Fibroblast of mammary gland (primary cell): ENCODE data around the gene DCUN1D2.
A peak's percentile ranks its signal among the peaks of the same experiment; 100 is the strongest.

Experiments used
- DNase-seq: peaks from one replicate; pipeline ENCODE4 v3.0.0-alpha.2; 2010; ENCODE audit warnings: low read depth
- H3K4me3 ChIP-seq: 2 replicates; pipeline ENCODE4 v1.5.1; 2011; ENCODE audit warnings: low read depth, mild to moderate bottlenecking, low read length, moderate library complexity; ENCODE audit not compliant: control insufficient read depth
- TF ChIP-seq, protein P1 (sequence below): conservative IDR thresholded peaks from 2 replicates; pipeline ENCODE4 v1.5.1; 2011; ENCODE audit warnings: low read depth, low read length, inconsistent platforms; ENCODE audit not compliant: control insufficient read depth, insufficient read depth

The DCUN1D2 gene

DNA sequence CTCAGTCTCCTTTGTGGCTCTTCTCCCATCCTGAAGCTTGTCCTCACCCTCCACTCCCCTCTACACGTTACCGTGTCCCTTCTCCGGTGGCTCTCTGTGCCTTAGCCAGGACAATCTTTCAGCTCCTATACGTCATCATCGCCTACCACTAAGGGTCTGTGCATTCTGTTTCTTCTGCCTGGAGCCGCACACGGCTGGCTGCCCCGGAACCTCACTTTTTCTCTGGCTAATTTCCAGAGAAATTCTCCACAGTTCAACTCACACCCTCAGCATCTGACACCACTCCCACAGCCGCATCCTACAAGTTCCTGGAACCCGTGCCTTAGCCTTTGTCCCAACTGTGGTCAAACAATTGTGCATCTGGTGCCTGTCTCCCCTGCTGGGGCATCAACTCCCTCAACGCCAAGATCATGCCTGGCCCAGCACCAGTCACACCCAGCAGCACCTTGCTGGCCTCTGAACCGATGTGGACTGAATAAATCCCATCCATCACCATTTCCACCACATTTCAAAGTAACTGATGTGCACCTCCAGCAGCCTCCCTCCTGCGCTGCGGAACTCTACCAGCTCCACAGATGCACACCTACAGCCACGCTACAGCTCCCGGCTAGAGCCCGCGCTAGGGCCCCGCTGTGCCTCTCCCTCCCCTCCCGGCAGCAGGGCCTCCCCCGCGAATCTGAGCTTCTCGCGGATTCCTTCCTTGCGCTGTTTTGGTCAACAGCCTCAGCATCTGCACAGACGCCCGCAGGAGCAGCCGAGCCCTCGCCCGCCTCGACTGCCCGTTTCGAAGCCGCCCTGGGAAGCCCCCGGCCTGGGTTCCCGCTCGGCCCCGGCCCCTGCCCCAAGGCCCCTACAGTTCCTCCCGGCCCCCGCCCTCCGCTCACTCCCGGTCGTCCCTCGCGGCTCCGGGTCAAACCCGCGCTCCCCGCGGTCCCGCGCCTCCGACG is 689 bp downstream of the DCUN1D2 start:
- H3K4me3 ChIP-seq: peak overlapping the region; percentile 73
- DNase-seq: peak; percentile 37
- TF ChIP-seq, protein P1, sequence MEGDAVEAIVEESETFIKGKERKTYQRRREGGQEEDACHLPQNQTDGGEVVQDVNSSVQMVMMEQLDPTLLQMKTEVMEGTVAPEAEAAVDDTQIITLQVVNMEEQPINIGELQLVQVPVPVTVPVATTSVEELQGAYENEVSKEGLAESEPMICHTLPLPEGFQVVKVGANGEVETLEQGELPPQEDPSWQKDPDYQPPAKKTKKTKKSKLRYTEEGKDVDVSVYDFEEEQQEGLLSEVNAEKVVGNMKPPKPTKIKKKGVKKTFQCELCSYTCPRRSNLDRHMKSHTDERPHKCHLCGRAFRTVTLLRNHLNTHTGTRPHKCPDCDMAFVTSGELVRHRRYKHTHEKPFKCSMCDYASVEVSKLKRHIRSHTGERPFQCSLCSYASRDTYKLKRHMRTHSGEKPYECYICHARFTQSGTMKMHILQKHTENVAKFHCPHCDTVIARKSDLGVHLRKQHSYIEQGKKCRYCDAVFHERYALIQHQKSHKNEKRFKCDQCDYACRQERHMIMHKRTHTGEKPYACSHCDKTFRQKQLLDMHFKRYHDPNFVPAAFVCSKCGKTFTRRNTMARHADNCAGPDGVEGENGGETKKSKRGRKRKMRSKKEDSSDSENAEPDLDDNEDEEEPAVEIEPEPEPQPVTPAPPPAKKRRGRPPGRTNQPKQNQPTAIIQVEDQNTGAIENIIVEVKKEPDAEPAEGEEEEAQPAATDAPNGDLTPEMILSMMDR: no peak

DNA sequence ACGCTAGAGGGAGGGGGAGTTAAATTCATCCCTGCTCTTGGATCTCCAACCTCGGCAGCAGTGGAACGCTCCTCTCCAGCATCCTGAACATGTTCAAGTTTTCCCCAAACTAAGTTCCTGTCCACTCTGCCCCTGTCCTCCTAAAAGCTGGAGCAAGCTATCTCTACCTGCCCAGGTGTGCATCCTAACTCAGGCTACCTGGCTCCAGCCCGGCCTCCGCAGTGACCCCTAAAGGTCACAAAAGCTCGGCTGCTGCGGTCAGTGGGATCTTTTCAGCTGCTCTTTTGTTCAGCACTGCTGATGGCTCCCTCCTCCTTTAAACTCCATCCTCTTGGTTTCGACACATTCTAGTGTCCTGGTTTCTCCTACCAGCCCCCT is 1.4 kb downstream of the DCUN1D2 start:
- TF ChIP-seq, protein P1: no peak
- peak overlapping the region; percentile 73 for H3K4me3 ChIP-seq
- no peak for DNase-seq

DNA sequence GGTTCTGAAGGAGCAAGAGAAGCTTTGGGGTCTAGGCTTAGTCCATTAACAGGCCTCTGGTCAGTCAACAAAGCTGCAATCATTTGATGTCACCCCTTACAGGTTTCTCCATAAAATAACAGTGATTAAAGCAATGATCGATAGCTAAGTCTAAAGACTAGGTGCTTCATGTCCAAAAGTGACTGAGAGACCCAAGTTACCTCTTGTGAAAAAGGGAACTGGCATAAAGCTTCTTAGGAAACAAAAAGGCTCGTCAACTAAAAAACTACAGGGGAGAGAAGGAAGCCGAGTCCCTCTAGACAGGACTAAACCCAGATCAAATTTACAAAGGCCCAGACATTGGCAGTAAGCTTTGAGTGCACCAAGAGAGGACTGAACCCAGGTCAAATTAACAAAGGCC is 2.2 kb downstream of the DCUN1D2 start:
- TF ChIP-seq, protein P1: no peak
- H3K4me3 ChIP-seq: no peak overlapping the region
- DNase-seq: no peak

DNA sequence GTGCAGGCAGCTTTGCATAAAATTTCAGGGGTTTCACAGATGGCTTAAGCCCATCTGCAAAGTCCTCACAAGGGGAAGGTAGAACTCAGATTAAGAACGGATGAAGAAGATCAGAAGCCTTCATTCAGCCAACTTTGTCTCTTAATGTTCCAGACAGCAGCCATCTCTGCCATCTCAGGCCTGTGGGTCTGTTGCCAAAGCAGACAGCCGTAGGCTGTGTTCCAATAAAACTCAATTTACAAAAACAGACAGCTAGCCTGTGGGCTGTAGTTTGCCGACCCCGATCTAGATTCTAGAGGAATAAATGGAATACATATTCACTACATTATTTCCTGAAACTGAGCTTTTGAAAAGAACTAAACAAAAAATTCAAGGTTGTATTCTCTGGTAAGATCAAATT is 3.8 kb downstream of the DCUN1D2 start:
- DNase-seq: no peak
- TF ChIP-seq, protein P1: no peak
- no peak overlapping the region for H3K4me3 ChIP-seq

DNA sequence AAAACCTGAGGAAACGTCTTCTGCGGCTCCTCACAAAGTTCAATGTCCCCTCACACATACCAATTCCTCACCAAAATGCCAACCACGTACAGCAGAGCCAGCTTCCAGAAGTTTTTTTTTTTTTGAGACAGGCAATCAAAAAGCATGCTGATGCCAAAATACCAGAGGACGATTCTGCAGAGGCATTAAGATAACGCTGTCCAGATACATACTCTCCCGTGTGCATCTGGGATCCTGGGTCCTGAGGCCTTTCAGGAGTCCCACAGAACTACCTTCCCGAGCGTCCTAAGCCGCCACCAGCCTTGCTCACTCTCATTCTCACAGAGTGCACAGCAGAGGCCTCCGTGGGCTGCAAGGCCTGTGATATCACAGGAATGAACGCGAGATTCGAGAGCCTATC is 5.0 kb downstream of the DCUN1D2 start:
- TF ChIP-seq, protein P1: no peak
- no peak for DNase-seq
- no peak overlapping the region for H3K4me3 ChIP-seq

DNA sequence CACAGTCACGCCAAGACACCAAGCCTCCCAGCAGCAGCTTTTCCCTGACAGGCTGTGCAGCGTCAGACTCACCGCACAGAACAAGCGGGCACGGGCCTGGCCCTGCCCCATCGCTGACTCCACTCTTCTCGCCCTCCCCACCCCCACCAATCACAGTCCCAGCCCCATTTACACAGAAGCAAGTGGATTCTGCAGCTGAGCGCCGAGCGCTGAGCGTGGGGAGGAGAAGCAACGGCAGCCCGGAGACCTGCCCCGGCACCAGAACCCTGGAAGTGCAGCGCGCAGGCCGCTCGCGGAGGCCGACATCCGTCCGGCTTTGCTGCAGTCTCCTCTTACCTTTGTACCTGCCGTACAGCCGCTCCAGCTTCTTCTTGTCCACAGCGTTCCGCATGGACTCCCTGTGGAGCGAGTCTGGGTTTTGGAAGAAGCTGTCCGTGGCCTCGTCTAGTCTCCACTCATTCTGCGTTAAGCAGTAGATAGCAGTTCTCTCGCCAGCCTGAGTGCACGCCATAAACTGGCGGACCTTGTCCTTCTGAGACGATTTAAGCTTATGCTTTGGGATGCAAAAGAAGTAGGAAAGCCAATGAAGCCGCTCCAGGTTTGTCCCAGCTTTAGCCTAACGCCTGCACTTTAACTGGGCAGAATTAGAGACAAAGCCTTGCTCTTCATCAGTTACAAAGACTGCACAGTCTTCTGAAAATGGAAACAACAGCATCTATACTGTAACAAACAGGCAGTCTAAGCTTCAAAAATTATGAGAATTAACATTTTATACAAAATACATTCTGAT is 6.8 kb downstream of the DCUN1D2 start:
- H3K4me3 ChIP-seq: no peak overlapping the region
- no peak for DNase-seq

More for the DNA sequence above, 6.8 kb downstream of the DCUN1D2 start:
- TF ChIP-seq, protein P1: no peak
